Memory B cell (primary cell): ENCODE measurements around the gene CEPT1.
A peak's percentile ranks its signal among the peaks of the same experiment; 100 is the strongest.

Source experiments
- ATAC-seq: fragments of 150-1000 bp; cut with Tn5 transposase; 2 replicates; pipeline ENCODE4 v1.10.0; 2021; ENCODE audit warnings: low read depth, mild to moderate bottlenecking, moderate library complexity
- DNase-seq, 2 donors: peaks; one replicate each; pipeline ENCODE4 v3.0.0; 2022; ENCODE audit warnings: low spot score in 2 of 2
- H3K27ac Mint-ChIP-seq: one replicate; pipeline ENCODE4 v1.8.0; 2022; ENCODE audit warnings: mild to moderate bottlenecking, moderate library complexity, mixed read lengths
- H3K27me3 Mint-ChIP-seq: one replicate; pipeline ENCODE4 v1.8.0; 2022; ENCODE audit warnings: mixed read lengths
- H3K36me3 Mint-ChIP-seq: one replicate; pipeline ENCODE4 v1.8.0; 2022; ENCODE audit warnings: mild to moderate bottlenecking, mixed read lengths
- H3K4me1 Mint-ChIP-seq: one replicate; pipeline ENCODE4 v1.8.0; 2022; ENCODE audit warnings: mixed read lengths
- H3K4me3 Mint-ChIP-seq: one replicate; pipeline ENCODE4 v1.8.0; 2022; ENCODE audit warnings: mild to moderate bottlenecking, moderate library complexity, mixed read lengths
- H3K9me3 Mint-ChIP-seq: one replicate; pipeline ENCODE4 v1.8.0; 2022; ENCODE audit warnings: mixed read lengths

Gene CEPT1

GRCh38 chr1:111139324-111139955 lies 583 bp upstream of the CEPT1 start:
- peak in 1 of 2 donors; percentile 37 for DNase-seq
- peaks cover 36% of the 10 kb centered on the region for H3K4me1 Mint-ChIP-seq
- H3K27ac Mint-ChIP-seq: peak overlapping the region; percentile 91
- H3K27me3 Mint-ChIP-seq: no peaks in the 10 kb centered on the region
- H3K4me3 Mint-ChIP-seq: peak overlapping the region; percentile 98
- peaks cover 22% of the 10 kb centered on the region for H3K36me3 Mint-ChIP-seq
- H3K9me3 Mint-ChIP-seq: no peaks in the 10 kb centered on the region
- ATAC-seq: peak; percentile 58

GRCh38 chr1:111140680-111140967 lies 601 bp downstream of the CEPT1 start:
- no peak for ATAC-seq
- Mint-ChIP-seq H3K4me1 (peaks cover 31% of the 10 kb centered on the region), H3K9me3 (no peaks in the 10 kb centered on the region), H3K27me3 (no peaks in the 10 kb centered on the region), H3K4me3 (peak overlapping the region; percentile 98), H3K36me3 (peaks cover 16% of the 10 kb centered on the region), H3K27ac (peak overlapping the region; percentile 91)
- DNase-seq: no peak

GRCh38 chr1:111141245-111142220 lies 1.5 kb downstream of the CEPT1 start:
- DNase-seq (no peak), ATAC-seq (no peak)
- peak overlapping the region; percentile 98 for H3K4me3 Mint-ChIP-seq
- no peaks in the 10 kb centered on the region for H3K27me3 Mint-ChIP-seq
- H3K9me3 Mint-ChIP-seq: no peaks in the 10 kb centered on the region
- H3K4me1 Mint-ChIP-seq: peaks cover 33% of the 10 kb centered on the region
- H3K27ac Mint-ChIP-seq: peak overlapping the region; percentile 91
- H3K36me3 Mint-ChIP-seq: peaks cover 16% of the 10 kb centered on the region

DNA sequence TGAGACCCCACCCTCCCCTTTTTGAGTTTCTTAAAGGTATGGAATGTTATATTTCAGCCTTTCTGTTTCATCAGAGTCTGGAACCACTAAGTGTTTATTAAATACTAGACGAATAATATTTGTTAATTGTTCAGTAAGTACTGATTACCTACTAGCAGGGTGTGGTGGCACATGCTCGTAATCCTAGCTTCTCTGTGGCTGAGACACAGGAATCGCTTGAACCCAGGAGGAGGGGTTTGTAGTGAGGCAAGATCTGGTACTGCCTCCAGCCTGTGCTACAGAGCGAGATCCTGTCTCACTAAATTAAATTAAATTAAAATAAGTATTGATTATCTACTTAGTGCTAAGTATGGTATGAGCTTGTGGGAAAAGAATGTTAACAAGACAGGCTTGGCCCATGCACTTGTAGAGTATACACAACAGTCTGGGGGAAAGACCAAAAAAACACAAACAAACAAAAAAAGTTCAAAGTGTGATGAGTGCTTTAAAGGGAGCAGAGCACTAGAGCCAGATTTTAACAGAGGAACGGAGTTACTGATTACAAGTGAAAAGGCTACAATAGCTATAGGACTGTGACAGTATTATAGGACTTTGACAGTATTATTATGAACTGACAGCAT lies 2.4 kb downstream of the CEPT1 start:
- Mint-ChIP-seq H3K4me3 (peak overlapping the region; percentile 98), H3K4me1 (peaks cover 38% of the 10 kb centered on the region), H3K27me3 (no peaks in the 10 kb centered on the region), H3K9me3 (no peaks in the 10 kb centered on the region), H3K36me3 (peaks cover 14% of the 10 kb centered on the region), H3K27ac (peak overlapping the region; percentile 91)
- no peak for ATAC-seq
- no peak for DNase-seq

- DNase-seq (no peak), ATAC-seq (no peak)
- H3K27me3 Mint-ChIP-seq: no peaks in the 10 kb centered on the region
- peak overlapping the region; percentile 48 for H3K27ac Mint-ChIP-seq
- H3K9me3 Mint-ChIP-seq: no peaks in the 10 kb centered on the region
- peaks cover 47% of the 10 kb centered on the region for H3K4me1 Mint-ChIP-seq
- peak overlapping the region; percentile 18 for H3K4me3 Mint-ChIP-seq
- H3K36me3 Mint-ChIP-seq: peaks cover 24% of the 10 kb centered on the region
These were observed 5.5 kb downstream of the CEPT1 start for GRCh38 chr1:111145542-111145941.

GRCh38 chr1:111145963-111146768 lies 6.1 kb downstream of the CEPT1 start:
- H3K4me3 Mint-ChIP-seq: peak overlapping the region; percentile 37
- no peaks in the 10 kb centered on the region for H3K27me3 Mint-ChIP-seq
- DNase-seq (no peak), ATAC-seq (no peak)
- H3K9me3 Mint-ChIP-seq: no peaks in the 10 kb centered on the region
- peaks cover 25% of the 10 kb centered on the region for H3K36me3 Mint-ChIP-seq
- peak overlapping the region; percentile 48 for H3K27ac Mint-ChIP-seq
- H3K4me1 Mint-ChIP-seq: peaks cover 48% of the 10 kb centered on the region

GRCh38 chr1:111147948-111148347 lies 7.9 kb downstream of the CEPT1 start:
- Mint-ChIP-seq H3K9me3 (no peaks in the 10 kb centered on the region), H3K36me3 (peaks cover 33% of the 10 kb centered on the region), H3K27me3 (no peaks in the 10 kb centered on the region), H3K4me3 (no peak overlapping the region), H3K4me1 (peaks cover 57% of the 10 kb centered on the region), H3K27ac (no peak overlapping the region)
- no peak for ATAC-seq
- no peak for DNase-seq

DNA sequence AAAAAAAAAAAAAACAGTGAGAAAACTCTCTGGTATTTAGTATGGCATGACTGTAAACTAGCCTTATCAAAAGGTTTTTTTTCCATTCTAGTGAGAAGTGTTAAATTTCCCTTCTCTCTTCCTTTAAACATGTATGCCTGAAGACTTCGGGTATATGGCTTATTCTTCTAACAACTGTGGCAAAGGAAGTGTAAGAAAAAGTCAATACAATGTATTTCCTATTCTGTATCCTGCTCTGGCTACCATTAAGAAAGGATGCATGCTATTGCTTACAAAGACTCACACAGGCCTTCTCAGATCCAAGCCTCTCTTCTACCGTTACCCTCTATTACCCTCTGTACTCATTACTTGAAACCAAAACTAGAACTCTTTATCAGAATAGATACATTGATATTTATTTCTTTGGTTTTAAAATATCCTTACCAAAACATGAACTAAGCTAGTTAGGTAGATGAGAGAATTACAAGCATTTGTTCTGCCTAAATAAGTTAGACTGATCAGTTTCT lies 8.4 kb downstream of the CEPT1 start:
- peak overlapping the region; percentile 48 for H3K4me3 Mint-ChIP-seq
- peaks cover 38% of the 10 kb centered on the region for H3K36me3 Mint-ChIP-seq
- no peak for DNase-seq
- no peaks in the 10 kb centered on the region for H3K9me3 Mint-ChIP-seq
- H3K27ac Mint-ChIP-seq: peak overlapping the region; percentile 95
- H3K27me3 Mint-ChIP-seq: no peaks in the 10 kb centered on the region
- peaks cover 58% of the 10 kb centered on the region for H3K4me1 Mint-ChIP-seq
- ATAC-seq: peak; percentile 62

DNA sequence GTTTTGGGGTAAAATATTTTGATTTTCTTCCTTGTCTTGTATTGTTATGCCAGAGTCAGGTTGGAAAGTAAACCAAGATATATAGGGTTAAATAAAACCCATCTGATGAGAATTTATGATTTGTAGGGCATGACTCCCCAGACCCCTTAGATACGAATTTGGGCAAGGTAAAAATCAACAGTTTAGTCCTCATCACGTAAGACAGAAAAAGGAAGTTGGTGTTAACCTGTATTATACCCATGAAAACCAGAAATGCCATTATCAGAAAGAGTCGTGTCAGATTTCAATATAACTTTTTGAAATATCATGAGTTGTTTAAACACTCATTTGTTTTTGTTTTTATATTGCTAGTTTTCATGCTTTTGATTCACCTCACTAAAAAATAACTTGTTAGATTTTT lies 11.8 kb downstream of the CEPT1 start:
- Mint-ChIP-seq H3K27me3 (no peaks in the 10 kb centered on the region), H3K27ac (peak overlapping the region; percentile 95), H3K4me1 (peaks cover 61% of the 10 kb centered on the region), H3K36me3 (peaks cover 53% of the 10 kb centered on the region), H3K4me3 (peak overlapping the region; percentile 68), H3K9me3 (no peaks in the 10 kb centered on the region)
- ATAC-seq: peak; percentile 71
- DNase-seq: no peak

DNA sequence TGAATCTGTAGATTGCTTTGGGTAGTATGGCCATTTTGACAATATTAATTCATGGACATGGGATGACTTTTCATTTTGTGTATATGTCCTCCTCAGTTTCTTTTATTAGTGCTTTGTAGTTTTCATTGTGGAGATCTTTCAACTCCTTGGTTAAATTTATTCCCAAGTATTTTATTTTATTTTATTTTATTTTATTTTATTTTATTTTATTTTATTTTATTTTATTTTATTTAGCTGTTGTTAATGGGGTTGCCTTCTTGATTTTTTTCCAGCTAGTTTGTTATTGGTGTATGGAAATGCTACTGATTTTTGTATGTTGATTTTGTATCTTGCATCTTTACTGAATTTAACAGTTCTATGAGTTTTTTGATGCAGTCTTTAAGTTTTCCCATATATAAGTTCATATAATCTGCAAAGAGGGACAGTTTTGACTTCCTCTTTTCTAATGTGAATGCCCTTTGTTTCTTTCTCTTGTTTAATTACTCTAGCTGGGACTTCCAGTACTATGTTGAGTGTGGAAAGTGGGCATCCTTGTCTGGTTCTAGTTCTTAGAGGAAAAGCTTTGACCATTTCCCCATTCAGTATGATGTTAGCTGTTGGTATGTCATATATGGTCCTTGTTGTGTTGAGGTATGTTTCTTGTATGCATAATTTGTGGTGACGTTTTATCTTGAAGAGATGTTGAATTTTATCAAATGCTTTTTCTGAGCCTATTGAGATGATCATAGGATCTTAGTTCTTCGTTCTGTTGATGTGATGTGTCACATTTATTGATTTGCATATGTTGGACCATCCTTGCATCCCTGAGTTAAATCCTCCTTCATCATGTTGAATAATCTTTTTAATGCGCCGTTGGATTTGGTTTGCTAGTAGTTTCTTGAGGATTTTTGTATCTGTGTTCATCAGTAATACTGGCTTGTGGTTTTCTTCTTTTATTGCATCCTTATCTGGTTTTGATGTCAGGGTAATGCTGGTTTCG lies 14.3 kb downstream of the CEPT1 start:
- peaks cover 49% of the 10 kb centered on the region for H3K36me3 Mint-ChIP-seq
- no peaks in the 10 kb centered on the region for H3K27me3 Mint-ChIP-seq
- H3K4me1 Mint-ChIP-seq: peaks cover 53% of the 10 kb centered on the region
- H3K4me3 Mint-ChIP-seq: peak overlapping the region; percentile 59
- no peak overlapping the region for H3K27ac Mint-ChIP-seq
- no peak for DNase-seq
- no peaks in the 10 kb centered on the region for H3K9me3 Mint-ChIP-seq
- peak; percentile 56 for ATAC-seq

- H3K9me3 Mint-ChIP-seq: no peaks in the 10 kb centered on the region
- DNase-seq (no peak), ATAC-seq (no peak)
- no peak overlapping the region for H3K4me3 Mint-ChIP-seq
- H3K27ac Mint-ChIP-seq: peak overlapping the region; percentile 17
- H3K36me3 Mint-ChIP-seq: peaks cover 52% of the 10 kb centered on the region
- peaks cover 43% of the 10 kb centered on the region for H3K4me1 Mint-ChIP-seq
- H3K27me3 Mint-ChIP-seq: no peaks in the 10 kb centered on the region
These were observed 17.4 kb downstream of the CEPT1 start for GRCh38 chr1:111157431-111157830.

DNA sequence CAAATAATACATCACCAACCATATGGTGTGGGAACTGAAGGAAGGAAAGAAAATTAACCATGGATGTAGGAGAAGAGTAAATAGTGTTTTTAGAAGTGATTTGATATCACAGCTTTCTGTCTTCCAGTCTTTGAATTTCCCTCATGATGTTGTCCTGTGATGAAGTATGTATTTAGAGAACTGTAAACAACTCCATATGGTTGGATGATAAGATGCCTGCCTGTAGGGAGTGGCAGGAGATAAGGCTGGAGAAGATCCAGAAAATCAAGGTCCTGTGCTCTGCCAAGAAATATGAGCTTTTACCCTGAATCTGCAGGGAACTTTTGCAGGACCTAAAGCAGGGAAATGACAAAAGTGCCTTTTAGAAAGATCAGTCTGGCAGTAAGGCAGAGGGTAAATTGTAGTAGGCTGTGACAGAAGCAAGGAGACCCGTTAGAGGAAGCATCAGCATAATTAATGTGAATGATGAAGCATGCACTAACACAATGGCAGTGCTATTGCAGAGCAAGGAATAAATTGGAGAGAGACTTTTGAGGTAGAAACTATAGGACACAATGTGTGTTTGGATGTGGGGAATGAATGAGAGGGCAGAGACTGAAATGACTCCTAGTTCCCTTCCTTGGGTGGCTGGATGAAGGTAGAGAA lies 21.9 kb downstream of the CEPT1 start:
- Mint-ChIP-seq H3K9me3 (no peaks in the 10 kb centered on the region), H3K36me3 (peaks cover 34% of the 10 kb centered on the region), H3K27ac (peak overlapping the region; percentile 77), H3K27me3 (no peaks in the 10 kb centered on the region), H3K4me3 (no peak overlapping the region), H3K4me1 (peaks cover 29% of the 10 kb centered on the region)
- ATAC-seq (no peak), DNase-seq (no peak)
